Ovary (tissue), 9 donors: Measurements from ENCODE around the gene ARHGDIA. TPM values are rescaled to one million over a fixed set of nuclear protein-coding genes. Genes with fewer than 3 reads are reported as not detected.

Experiments used
- DNase-seq, 5 donors: peaks; one replicate each; pipeline ENCODE4 v3.0.0-alpha.2; 2019 to 2020
- H3K27ac ChIP-seq, 2 donors: fragments of 200-600 bp; one replicate each; pipeline versions ENCODE4 v1.5.1 to v1.8.0; 2019 to 2022
- H3K27me3 ChIP-seq: fragments of 200-600 bp; one replicate; pipeline ENCODE4 v1.8.0; 2022
- H3K36me3 ChIP-seq: fragments of 200-600 bp; sonication (generic); one replicate; pipeline ENCODE4 v1.5.1; 2019
- H3K4me1 ChIP-seq: one replicate; pipeline ENCODE4 v1.8.1; 2013; ENCODE audit warnings: mild to moderate bottlenecking, moderate library complexity; ENCODE audit not compliant: insufficient read depth
- H3K4me3 ChIP-seq: fragments of 200-600 bp; sonication (generic); one replicate; pipeline ENCODE4 v1.5.1; 2017
- H3K9me3 ChIP-seq, 2 donors: fragments of 200-600 bp in 1 of 2; sonication (generic) in 1 of 2; one replicate each; pipeline versions ENCODE4 v1.5.1 to v1.8.1; 2013 to 2019; ENCODE audit warnings: mild to moderate bottlenecking in 1 of 2, moderate library complexity in 1 of 2
- CTCF ChIP-seq, 3 donors: fragments of 450-650 bp in 2 of 3; fragments of 200-600 bp in 1 of 3; IDR thresholded peaks; one replicate each; pipeline versions ENCODE4 v1.5.1 to v1.8.0; 2016 to 2022; ENCODE audit warnings: antibody characterized with exemption in 3 of 3, mild to moderate bottlenecking in 1 of 3
- EP300 ChIP-seq: sonication (generic); formaldehyde crosslinking; IDR thresholded peaks from one replicate; pipeline ENCODE4 v1.6.1; 2017; ENCODE audit warnings: antibody characterized with exemption
- POLR2A ChIP-seq: fragments of 450-650 bp; IDR thresholded peaks from one replicate; pipeline ENCODE4 v1.6.1; 2017; ENCODE audit warnings: antibody characterized with exemption, mild to moderate bottlenecking, moderate library complexity
- WGBS, 3 donors: extraction: QIAGEN DNeasy Blood & Tissue Kit in 1 of 3; methylation state at CpG; one replicate each; pipeline versions ENCODE4 v1.1.5 to v1.1.7; 2013 to 2017; 5-methylcytosine and 5-hydroxymethylcytosine counted together
- intact Hi-C, 4 donors: fragments of 100-400 bp; cut with DNase I; formaldehyde crosslinking; loops; one replicate each; pipeline versions ENCODE4 v1.11.0 to v1.15.1; 2022 to 2023
- polyA plus RNA-seq, 2 donors: library from polyadenylated mRNA; stranded (reverse); fragments of 200-250 nt in 1 of 2; fragments of 350-450 nt in 1 of 2; fragmentation: Illumina TruSeq in 1 of 2; extraction: RNeasy Lipid Tissue Mini Kit (QIAGEN cat#74804) in 1 of 2; gene quantifications; one replicate each; pipeline ENCODE4 v1.2.3, GENCODE V29; 2013 to 2014
- total RNA-seq, 7 donors: library from RNA; depleted of rRNA in 2 of 7; stranded (reverse); fragments of >200 nt in 2 of 7; fragmentation: NEBNext Ultra II Directional in 3 of 7; extraction: Animal tissue kit (Norgen Biotek cat#: 25700) in 3 of 7; gene quantifications; one replicate each; pipeline versions ENCODE4 v1.1.0 to v1.2.4, GENCODE V29; 2016 to 2023
- donor health status: DM: no; HTN: no; CAD: no; lungs with moderate emphysema.
- donor health status: DM: no; HTN: no; CAD: no.
- donor health status: Bipolar disorder and iron deficiency.
- donor health status: DM: yes; HTN: yes; CAD: no.
- donor health status: DM: no; HTN: no; CAD: no.
- donor health status: DM: yes; HTN: yes; CAD: no.

The ARHGDIA gene
- total and polyA plus RNA-seq, 9 donors: 52.0 to 455 (median 293) TPM

GRCh38 chr17:81906476-81907218 is 35.5 kb upstream of the ARHGDIA start:
- Histone ChIP-seq H3K4me1 (peaks cover 3% of the 10 kb centered on the region), H3K36me3 (no peaks in the 10 kb centered on the region), H3K9me3 (no peaks in the 10 kb centered on the region), H3K27ac (no peak overlapping the region), H3K27me3 (no peaks in the 10 kb centered on the region), H3K4me3 (no peak overlapping the region)
- intact Hi-C loops: no loop called here
- WGBS, 3 donors: 89 to 92% (median 90%) methylated on average over 11 to 15 of the region's 15 CpGs
- DNase-seq: no peak
- TF ChIP-seq CTCF (IDR thresholded peaks at IDR 0.05): no peak
- TF ChIP-seq EP300: no peak
- TF ChIP-seq POLR2A: no peak

- Histone ChIP-seq H3K4me1 (peaks cover 2% of the 10 kb centered on the region), H3K9me3 (no peaks in the 10 kb centered on the region), H3K27ac (no peak overlapping the region), H3K36me3 (no peaks in the 10 kb centered on the region), H3K27me3 (no peaks in the 10 kb centered on the region), H3K4me3 (no peak overlapping the region)
- no peak for TF ChIP-seq POLR2A
- TF ChIP-seq CTCF (IDR thresholded peaks at IDR 0.05): no peak
- TF ChIP-seq EP300: no peak
- 91 to 94% (median 93%) methylated on average over 10 of the region's 10 CpGs for WGBS, 3 donors
- peak in 1 of 5 donors; percentile 19 for DNase-seq
- intact Hi-C loops: no loop called here
Measured at GRCh38 chr17:81905993-81906392, 34.9 kb upstream of the ARHGDIA start.

- no peak for TF ChIP-seq CTCF (IDR thresholded peaks at IDR 0.05)
- TF ChIP-seq EP300: no peak
- TF ChIP-seq POLR2A: no peak
- Histone ChIP-seq H3K9me3 (no peaks in the 10 kb centered on the region), H3K27ac (no peak overlapping the region), H3K4me1 (peaks cover 2% of the 10 kb centered on the region), H3K27me3 (no peaks in the 10 kb centered on the region), H3K4me3 (no peak overlapping the region), H3K36me3 (no peaks in the 10 kb centered on the region)
- whole genome bisulfite sequencing, 3 donors: 90 to 96% (median 92%) methylated on average over 16 of the region's 16 CpGs
- intact Hi-C loops: no loop called here
- no peak for DNase-seq
Measured at GRCh38 chr17:81905424-81905875, 34.3 kb upstream of the ARHGDIA start.

- no peaks in the 10 kb centered on the region for H3K9me3 ChIP-seq
- H3K27me3 ChIP-seq: no peaks in the 10 kb centered on the region
- TF ChIP-seq CTCF (IDR thresholded peaks at IDR 0.05) (no peak), EP300 (no peak), POLR2A (no peak)
- H3K4me3 ChIP-seq: no peak overlapping the region
- no peak overlapping the region for H3K27ac ChIP-seq
- peak in 1 of 5 donors; percentile 18 for DNase-seq
- WGBS, 3 donors: 86 to 92% (median 88%) methylated on average over 28 of the region's 28 CpGs
- intact Hi-C loops: no loop called here
- peaks cover 2% of the 10 kb centered on the region for H3K4me1 ChIP-seq
- no peaks in the 10 kb centered on the region for H3K36me3 ChIP-seq
Measured at GRCh38 chr17:81904600-81905423, 33.7 kb upstream of the ARHGDIA start.
